SH-SY5Y (cell line): ENCODE results near the gene SRSF8.

Source experiments
- GATA2 ChIP-seq: IDR thresholded peaks from 2 replicates; pipeline ENCODE4 v1.6.1; 2011; ENCODE audit warnings: mild to moderate bottlenecking, low read depth, low read length
- GATA3 ChIP-seq: IDR thresholded peaks from 2 replicates; pipeline ENCODE4 v1.6.1; 2011; ENCODE audit warnings: low read depth, mild to moderate bottlenecking, low read length, moderate library complexity

DNA sequence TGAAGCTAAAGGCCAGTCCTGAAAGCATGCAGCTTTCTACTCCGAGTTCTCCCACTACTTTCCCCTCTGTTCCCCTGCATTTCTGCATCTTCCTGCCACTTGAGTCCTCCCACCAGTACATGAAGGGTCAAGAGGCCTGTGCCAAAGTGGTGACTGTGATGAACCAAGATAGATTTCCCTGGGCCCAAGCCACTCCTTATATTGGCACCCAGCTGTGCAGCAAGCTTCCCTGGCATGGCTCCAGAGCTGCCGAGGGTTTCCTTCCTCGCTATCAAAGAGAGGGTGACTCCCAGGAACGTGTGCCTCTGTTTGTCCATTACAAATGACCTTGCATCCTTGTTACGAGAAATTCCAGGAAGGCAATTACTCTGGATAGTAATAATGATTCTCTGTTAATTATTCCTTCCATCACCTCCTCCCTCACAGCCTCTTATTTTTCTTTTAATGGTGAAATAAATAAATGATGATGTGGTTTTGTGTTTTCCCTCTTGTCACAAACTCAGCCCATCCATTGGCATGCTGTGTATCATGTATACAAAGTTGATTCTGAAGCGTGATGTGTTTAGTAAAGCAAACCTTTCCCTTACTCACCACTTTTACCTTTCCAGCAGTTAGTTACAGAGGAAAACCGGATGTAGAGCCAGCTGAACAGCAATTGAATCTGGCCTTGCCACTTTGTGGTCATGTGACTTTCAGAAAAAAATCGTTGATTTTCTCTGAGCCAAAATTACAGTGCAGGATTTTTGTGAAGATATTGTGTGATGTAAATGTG lies 8.3 kb downstream of the SRSF8 start:
- TF ChIP-seq GATA3 (no peak), GATA2 (no peak)
